Endothelial cell (in vitro differentiated cells): ENCODE measurements around the gene GPN3. TPM values are rescaled to one million over a fixed set of nuclear protein-coding genes. Genes with fewer than 3 reads are reported as not detected.
A peak's percentile ranks its signal among the peaks of the same experiment; 100 is the strongest.
"Not testable (repeated sequence)": the region's sequence is repeated elsewhere in the genome, so short reads cannot be mapped to it uniquely, and the experiment has no call there.

Source experiments
- DNase-seq: peaks from one replicate; pipeline ENCODE4 v3.0.0; 2021; ENCODE audit warnings: low spot score
- H3K27ac Mint-ChIP-seq: one replicate; pipeline ENCODE4 v1.8.0; 2021; ENCODE audit warnings: mixed read lengths, inconsistent platforms; ENCODE audit not compliant: unreplicated experiment
- H3K27me3 Mint-ChIP-seq: one replicate; pipeline ENCODE4 v1.8.0; 2021; ENCODE audit warnings: mild to moderate bottlenecking, moderate library complexity, mixed read lengths, inconsistent platforms; ENCODE audit not compliant: unreplicated experiment
- H3K36me3 Mint-ChIP-seq: one replicate; pipeline ENCODE4 v1.8.0; 2021; ENCODE audit warnings: mild to moderate bottlenecking, low read depth, mixed read lengths, inconsistent platforms; ENCODE audit not compliant: unreplicated experiment
- H3K4me1 Mint-ChIP-seq: one replicate; pipeline ENCODE4 v1.8.0; 2021; ENCODE audit warnings: mild to moderate bottlenecking, mixed read lengths, inconsistent platforms; ENCODE audit not compliant: unreplicated experiment
- H3K4me3 Mint-ChIP-seq: one replicate; pipeline ENCODE4 v1.8.0; 2021; ENCODE audit warnings: mild to moderate bottlenecking, mixed read lengths, inconsistent platforms; ENCODE audit not compliant: unreplicated experiment
- H3K9me3 Mint-ChIP-seq: one replicate; pipeline ENCODE4 v1.8.0; 2021; ENCODE audit warnings: mixed read lengths, inconsistent platforms; ENCODE audit not compliant: unreplicated experiment
- CTCF ChIP-seq: fragments of 200-600 bp; sonication (generic); IDR thresholded peaks from one replicate; pipeline ENCODE4 v1.5.0; 2021; ENCODE audit warnings: antibody characterized with exemption; ENCODE audit not compliant: unreplicated experiment
- total RNA-seq: library from RNA; stranded (reverse); fragmentation: NEBNext Ultra II Directional; extraction: Animal tissue kit (Norgen Biotek cat#: 25700); gene quantifications from one replicate; pipeline ENCODE4 v1.2.1, GENCODE V29; 2021; ENCODE audit not compliant: unreplicated experiment

Gene GPN3
- total RNA-seq, 1 donor from 2014 or later = 20.4 TPM

DNA sequence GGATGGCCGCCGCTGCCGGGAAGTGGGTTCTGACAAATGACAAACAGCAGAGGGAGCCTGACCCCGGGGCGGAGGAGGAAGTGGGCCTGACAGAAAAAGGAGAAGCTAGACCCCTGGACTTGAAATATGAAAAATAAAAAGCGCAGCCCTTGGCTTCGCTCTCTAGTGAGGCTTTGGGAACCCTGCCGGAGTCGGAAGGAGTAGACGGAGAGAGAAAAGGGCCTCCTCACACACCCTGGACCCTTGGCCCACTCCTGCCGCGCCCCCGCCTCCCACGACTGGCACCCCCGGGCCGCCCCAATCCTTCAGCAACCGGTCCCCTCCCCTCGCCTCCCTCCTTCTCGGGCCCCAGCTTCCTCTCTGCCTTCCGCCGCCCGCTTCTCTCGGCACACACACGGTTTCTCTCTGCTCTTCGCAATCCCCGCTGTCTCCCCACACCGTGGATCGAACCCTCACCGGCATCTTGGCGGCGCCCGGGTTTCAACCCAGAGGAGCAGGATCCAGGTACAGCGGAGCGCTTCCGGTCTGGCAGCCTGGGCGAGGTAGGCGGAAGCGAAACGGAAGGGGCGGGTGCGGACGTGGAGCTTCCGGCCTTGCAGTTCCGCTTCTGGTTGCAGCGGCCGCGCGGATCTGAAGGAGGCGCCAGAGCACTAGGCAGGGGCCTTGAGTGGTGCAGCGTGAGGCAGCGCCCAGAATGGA lies 18.1 kb downstream of the GPN3 start, which contains the start of gene ARPC3:
Gene ARPC3, minus strand, starts transcription at position 539 of the 699 bp plus-strand sequence. Its CDS starts 77 bp downstream, at position 462.
- Mint-ChIP-seq H3K4me1 (peaks cover 18% of the 10 kb centered on the region), H3K27ac (peak within 1 kb of the TSS; percentile 98), H3K36me3 (peaks cover 17% of the 10 kb centered on the region), H3K4me3 (peak within 1 kb of the TSS; percentile 96), H3K27me3 (peaks cover 13% of the 10 kb centered on the region), H3K9me3 (no peaks in the 10 kb centered on the region)
- peak; percentile 90 for DNase-seq
- TF ChIP-seq CTCF = peak; percentile 57

DNA sequence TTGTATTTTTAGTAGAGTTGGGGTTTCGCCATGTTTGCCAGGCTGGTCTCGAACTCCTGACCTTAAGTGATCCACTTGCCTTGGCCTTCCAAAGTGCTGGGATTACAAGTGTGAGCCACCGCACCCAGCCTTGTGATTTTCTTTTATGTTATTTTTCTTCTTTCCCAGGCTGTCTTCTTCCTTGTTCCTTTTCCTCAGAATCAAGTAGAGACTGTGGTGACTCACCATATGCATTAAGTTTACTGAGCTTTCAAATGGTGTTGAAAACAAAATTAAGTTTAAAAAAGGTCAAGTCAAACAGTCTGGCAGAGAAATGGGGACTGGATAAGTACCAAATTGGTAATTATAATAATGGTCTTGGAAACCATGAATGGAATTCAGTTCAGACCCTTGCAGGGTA lies 23.6 kb downstream of the GPN3 start:
- Mint-ChIP-seq H3K4me3 (no peak overlapping the region), H3K27ac (no peak overlapping the region), H3K27me3 (peaks cover 4% of the 10 kb centered on the region), H3K36me3 (peaks cover 20% of the 10 kb centered on the region), H3K9me3 (no peaks in the 10 kb centered on the region), H3K4me1 (peaks cover 13% of the 10 kb centered on the region)
- TF ChIP-seq CTCF = no peak
- no peak for DNase-seq

- Mint-ChIP-seq H3K4me1 (no peaks in the 10 kb centered on the region), H3K4me3 (no peak overlapping the region), H3K27ac (no peak overlapping the region), H3K27me3 (no peaks in the 10 kb centered on the region), H3K36me3 (peaks cover 34% of the 10 kb centered on the region), H3K9me3 (no peaks in the 10 kb centered on the region)
- TF ChIP-seq CTCF = no peak
- DNase-seq = no peak
These were observed 31.8 kb downstream of the GPN3 start for GRCh38 chr12:110436231-110436630.

DNA sequence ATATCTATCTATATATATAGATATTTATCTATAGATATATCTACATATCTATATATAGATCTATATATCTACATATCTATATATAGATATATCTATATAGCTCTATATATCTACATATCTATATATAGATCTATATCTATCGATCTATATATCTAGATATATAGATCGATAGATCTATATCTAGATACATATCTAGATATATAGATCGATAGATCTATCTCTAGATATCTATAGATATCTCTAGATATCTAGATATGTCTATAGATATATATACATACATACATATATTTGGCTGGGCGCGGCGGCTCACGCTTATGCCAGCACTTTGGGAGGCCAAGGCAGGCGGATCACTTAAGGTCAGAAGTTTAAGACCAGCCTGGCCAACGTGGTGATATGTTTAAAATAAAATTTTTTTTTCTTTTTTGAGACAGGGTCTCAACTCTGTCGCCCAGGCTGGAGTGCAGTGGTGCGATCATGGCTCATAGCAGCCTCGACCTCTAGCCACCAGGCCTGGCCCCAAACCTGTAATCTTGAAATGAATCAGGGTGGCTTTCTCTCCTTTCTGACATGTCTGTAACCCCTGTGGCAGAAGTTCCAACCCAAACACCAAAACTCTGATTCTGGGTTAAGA lies 36.0 kb downstream of the GPN3 start:
- peaks cover 20% of the 10 kb centered on the region for H3K36me3 Mint-ChIP-seq
- no peak for DNase-seq
- TF ChIP-seq CTCF = no peak
- no peak overlapping the region for H3K27ac Mint-ChIP-seq
- no peaks in the 10 kb centered on the region for H3K9me3 Mint-ChIP-seq
- no peak overlapping the region for H3K4me3 Mint-ChIP-seq
- no peaks in the 10 kb centered on the region for H3K4me1 Mint-ChIP-seq
- no peaks in the 10 kb centered on the region for H3K27me3 Mint-ChIP-seq

GRCh38 chr12:110429676-110430075 lies 38.4 kb downstream of the GPN3 start:
- not testable (repeated sequence) for DNase-seq, H3K4me3 Mint-ChIP-seq, H3K27ac Mint-ChIP-seq, H3K4me1 Mint-ChIP-seq, H3K36me3 Mint-ChIP-seq, H3K9me3 Mint-ChIP-seq, H3K27me3 Mint-ChIP-seq
